HL-60 (cell line): Measurements from ENCODE around the gene OSTF1.

ENCODE experiments used
- POLR2AphosphoS5 ChIP-seq: IDR thresholded peaks from 2 replicates; pipeline ENCODE4 v1.6.1; 2012; ENCODE audit warnings: low read depth
- TF ChIP-seq, protein P1 (sequence below): IDR thresholded peaks from one replicate; pipeline ENCODE4 v1.5.1; 2011; ENCODE audit warnings: low read length, control low read depth, inconsistent platforms; ENCODE audit not compliant: insufficient read depth

DNA sequence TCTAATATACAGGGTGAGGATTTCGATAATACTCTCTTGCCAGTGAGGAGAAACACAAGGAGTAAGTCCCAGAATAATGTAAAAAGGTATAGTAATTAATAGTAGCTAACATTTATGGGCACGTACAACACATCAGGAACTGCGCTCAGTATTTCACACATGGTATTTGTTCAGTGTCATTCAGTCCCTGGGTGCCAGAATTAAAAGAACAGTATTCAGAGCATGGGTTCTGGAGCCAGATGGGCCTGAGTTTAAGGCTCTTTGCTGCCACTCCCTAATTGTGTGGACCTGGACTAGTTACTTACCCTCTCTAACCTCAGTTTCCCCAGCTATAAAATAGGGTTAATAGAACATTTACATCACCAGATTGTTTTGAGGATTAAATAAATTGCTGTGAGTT lies 16.3 kb downstream of the OSTF1 start:
- TF ChIP-seq, protein P1, sequence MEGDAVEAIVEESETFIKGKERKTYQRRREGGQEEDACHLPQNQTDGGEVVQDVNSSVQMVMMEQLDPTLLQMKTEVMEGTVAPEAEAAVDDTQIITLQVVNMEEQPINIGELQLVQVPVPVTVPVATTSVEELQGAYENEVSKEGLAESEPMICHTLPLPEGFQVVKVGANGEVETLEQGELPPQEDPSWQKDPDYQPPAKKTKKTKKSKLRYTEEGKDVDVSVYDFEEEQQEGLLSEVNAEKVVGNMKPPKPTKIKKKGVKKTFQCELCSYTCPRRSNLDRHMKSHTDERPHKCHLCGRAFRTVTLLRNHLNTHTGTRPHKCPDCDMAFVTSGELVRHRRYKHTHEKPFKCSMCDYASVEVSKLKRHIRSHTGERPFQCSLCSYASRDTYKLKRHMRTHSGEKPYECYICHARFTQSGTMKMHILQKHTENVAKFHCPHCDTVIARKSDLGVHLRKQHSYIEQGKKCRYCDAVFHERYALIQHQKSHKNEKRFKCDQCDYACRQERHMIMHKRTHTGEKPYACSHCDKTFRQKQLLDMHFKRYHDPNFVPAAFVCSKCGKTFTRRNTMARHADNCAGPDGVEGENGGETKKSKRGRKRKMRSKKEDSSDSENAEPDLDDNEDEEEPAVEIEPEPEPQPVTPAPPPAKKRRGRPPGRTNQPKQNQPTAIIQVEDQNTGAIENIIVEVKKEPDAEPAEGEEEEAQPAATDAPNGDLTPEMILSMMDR = no peak
- no peak for TF ChIP-seq POLR2AphosphoS5
